HCT116 (cell line): Measurements from ENCODE around the gene DRG2.

Experiments
- EGR1 ChIP-seq: IDR thresholded peaks from 2 replicates; pipeline ENCODE4 v1.6.1; 2012; ENCODE audit warnings: low read depth
- EZH2 ChIP-seq: fragments of 200-600 bp; sonication (generic); IDR thresholded peaks from 2 replicates; pipeline ENCODE4 v1.6.1; 2017; ENCODE audit warnings: antibody characterized with exemption, mixed run types
- EZH2phosphoT487 ChIP-seq: fragments of 200-600 bp; IDR thresholded peaks from 2 replicates; pipeline ENCODE4 v1.6.1; 2018; ENCODE audit warnings: antibody characterized with exemption, borderline replicate concordance
- MAX ChIP-seq: IDR thresholded peaks from 2 replicates; pipeline ENCODE4 v1.6.1; 2012
- POLR2AphosphoS5 ChIP-seq: IDR thresholded peaks from 2 replicates; pipeline ENCODE4 v1.6.1; 2011; ENCODE audit warnings: mild to moderate bottlenecking, low read depth, low read length, moderate library complexity
- SRF ChIP-seq: IDR thresholded peaks from 2 replicates; pipeline ENCODE4 v1.6.1; 2012; ENCODE audit warnings: low read depth
- TF ChIP-seq, protein P1 (sequence below), 3 experiments: fragments of 200-600 bp in 1 of 3; sonication (generic) in 1 of 3; IDR thresholded peaks in 2 of 3; conservative IDR thresholded peaks in 1 of 3; 2 replicates each; pipeline ENCODE4 v1.5.1; 2012 to 2017; ENCODE audit warnings: low read depth in 2 of 3, low read length in 2 of 3, antibody characterized with exemption in 1 of 3, borderline replicate concordance in 1 of 3, control low read depth in 1 of 3, mild to moderate bottlenecking in 1 of 3, mixed read lengths in 1 of 3, mixed run types in 1 of 3, moderate library complexity in 1 of 3; ENCODE audit not compliant: insufficient read depth in 1 of 3
- TF ChIP-seq, protein P2 (sequence below): IDR thresholded peaks from 2 replicates; pipeline ENCODE4 v1.6.1; 2011; ENCODE audit warnings: mild to moderate bottlenecking, low read length, moderate library complexity; ENCODE audit not compliant: insufficient replicate concordance; ENCODE audit errors: extremely low read depth

DNA sequence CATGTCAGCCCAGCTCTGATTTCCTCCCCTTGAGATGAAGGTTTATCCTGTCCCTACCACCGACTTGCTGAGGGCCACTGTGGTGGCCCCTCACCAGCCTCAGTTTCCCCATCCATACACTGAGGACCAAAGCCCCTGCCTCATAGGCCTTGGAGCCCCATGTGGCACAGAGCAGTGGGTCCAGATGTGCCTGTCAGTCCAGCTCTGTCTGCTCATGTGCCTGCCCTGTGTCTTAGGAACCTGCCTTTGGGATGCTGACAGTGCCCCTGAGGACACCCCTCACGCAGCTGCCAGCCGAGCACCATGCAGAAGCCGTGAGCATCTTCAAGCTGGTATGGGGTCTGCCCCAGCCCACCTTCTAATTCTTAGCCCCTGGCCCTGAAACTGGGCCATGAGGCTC lies 56.5 kb downstream of the DRG2 start:
- TF ChIP-seq, protein P1, sequence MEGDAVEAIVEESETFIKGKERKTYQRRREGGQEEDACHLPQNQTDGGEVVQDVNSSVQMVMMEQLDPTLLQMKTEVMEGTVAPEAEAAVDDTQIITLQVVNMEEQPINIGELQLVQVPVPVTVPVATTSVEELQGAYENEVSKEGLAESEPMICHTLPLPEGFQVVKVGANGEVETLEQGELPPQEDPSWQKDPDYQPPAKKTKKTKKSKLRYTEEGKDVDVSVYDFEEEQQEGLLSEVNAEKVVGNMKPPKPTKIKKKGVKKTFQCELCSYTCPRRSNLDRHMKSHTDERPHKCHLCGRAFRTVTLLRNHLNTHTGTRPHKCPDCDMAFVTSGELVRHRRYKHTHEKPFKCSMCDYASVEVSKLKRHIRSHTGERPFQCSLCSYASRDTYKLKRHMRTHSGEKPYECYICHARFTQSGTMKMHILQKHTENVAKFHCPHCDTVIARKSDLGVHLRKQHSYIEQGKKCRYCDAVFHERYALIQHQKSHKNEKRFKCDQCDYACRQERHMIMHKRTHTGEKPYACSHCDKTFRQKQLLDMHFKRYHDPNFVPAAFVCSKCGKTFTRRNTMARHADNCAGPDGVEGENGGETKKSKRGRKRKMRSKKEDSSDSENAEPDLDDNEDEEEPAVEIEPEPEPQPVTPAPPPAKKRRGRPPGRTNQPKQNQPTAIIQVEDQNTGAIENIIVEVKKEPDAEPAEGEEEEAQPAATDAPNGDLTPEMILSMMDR (IDR thresholded peaks at IDR 0.05 in 2 of 3, conservative IDR thresholded peaks at IDR 0.05 in 1 of 3; ENCODE audit: borderline replicate concordance in 1 of 3, insufficient read depth in 1 of 3, low read depth in 2 of 3, low read length in 2 of 3), result no peak
- TF ChIP-seq SRF (no peak), EGR1 (no peak), EZH2phosphoT487 (no peak), EZH2 (no peak), POLR2AphosphoS5 (no peak), MAX (no peak)
- TF ChIP-seq, protein P2, sequence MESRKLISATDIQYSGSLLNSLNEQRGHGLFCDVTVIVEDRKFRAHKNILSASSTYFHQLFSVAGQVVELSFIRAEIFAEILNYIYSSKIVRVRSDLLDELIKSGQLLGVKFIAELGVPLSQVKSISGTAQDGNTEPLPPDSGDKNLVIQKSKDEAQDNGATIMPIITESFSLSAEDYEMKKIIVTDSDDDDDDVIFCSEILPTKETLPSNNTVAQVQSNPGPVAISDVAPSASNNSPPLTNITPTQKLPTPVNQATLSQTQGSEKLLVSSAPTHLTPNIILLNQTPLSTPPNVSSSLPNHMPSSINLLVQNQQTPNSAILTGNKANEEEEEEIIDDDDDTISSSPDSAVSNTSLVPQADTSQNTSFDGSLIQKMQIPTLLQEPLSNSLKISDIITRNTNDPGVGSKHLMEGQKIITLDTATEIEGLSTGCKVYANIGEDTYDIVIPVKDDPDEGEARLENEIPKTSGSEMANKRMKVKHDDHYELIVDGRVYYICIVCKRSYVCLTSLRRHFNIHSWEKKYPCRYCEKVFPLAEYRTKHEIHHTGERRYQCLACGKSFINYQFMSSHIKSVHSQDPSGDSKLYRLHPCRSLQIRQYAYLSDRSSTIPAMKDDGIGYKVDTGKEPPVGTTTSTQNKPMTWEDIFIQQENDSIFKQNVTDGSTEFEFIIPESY, result no peak
